Measurements from ENCODE around the gene GET4.

DNA sequence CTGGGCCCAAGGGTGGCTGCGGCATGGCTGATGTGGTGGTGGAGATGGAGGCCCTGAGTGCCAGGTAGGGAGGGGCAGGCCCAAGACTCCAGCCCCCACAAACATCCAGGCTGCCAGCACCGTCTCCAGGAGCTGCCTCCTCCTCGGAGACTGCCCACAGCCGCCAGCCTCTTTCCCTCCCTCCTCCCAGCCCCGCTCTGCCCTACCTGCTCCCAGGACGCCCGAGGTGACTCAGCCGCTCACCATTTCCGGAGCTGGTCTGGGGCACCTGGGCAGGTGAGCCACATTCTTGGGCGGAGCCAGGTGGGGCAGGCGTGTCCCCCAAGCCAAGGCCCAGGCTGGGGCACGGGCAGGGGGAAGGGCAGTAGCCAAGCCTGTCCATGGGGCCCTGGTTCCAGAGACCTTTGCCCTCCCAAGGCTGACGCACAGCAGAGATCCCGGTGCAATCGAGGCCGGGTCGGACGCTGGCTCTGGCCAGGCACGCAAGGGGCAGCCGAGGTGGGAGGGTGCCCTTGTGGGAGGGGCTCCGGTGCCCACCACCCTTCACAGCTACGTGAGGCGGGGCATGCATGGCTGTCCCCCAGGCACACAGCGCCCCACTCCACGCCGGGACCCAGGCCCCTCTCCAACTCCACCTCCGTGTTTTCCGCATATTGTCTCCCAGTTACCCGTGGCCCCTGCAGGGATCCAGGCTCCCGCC, 69.4 kb downstream of the GET4 start:
- TF ChIP-seq, protein P1, sequence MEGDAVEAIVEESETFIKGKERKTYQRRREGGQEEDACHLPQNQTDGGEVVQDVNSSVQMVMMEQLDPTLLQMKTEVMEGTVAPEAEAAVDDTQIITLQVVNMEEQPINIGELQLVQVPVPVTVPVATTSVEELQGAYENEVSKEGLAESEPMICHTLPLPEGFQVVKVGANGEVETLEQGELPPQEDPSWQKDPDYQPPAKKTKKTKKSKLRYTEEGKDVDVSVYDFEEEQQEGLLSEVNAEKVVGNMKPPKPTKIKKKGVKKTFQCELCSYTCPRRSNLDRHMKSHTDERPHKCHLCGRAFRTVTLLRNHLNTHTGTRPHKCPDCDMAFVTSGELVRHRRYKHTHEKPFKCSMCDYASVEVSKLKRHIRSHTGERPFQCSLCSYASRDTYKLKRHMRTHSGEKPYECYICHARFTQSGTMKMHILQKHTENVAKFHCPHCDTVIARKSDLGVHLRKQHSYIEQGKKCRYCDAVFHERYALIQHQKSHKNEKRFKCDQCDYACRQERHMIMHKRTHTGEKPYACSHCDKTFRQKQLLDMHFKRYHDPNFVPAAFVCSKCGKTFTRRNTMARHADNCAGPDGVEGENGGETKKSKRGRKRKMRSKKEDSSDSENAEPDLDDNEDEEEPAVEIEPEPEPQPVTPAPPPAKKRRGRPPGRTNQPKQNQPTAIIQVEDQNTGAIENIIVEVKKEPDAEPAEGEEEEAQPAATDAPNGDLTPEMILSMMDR (conservative IDR thresholded peaks at IDR 0.05) = no peak
- TF ChIP-seq EZH2 (IDR thresholded peaks at IDR 0.05; ENCODE audit: low read depth) = no peak
